Pulmonary artery endothelial cell (primary cell): Measurements from ENCODE around the gene IL1R1. TPM values are rescaled to one million over a fixed set of nuclear protein-coding genes. Genes with fewer than 3 reads are reported as not detected.

ENCODE experiments used
- DNase-seq: peaks from one replicate; pipeline ENCODE4 v3.0.0-alpha.2; 2011; ENCODE audit warnings: low read depth, low spot score
- total RNA-seq: library from RNA; depleted of rRNA; stranded (reverse); fragments of >200 nt; gene quantifications from 2 replicates; pipeline ENCODE4 v1.2.3, GENCODE V29; 2014

IL1R1 gene
- total RNA-seq, 1 donor from 2014 or later: 5.5 TPM

- DNase-seq: no peak
These were observed 29.4 kb downstream of the IL1R1 start for GRCh38 chr2:102171946-102172345.

DNA sequence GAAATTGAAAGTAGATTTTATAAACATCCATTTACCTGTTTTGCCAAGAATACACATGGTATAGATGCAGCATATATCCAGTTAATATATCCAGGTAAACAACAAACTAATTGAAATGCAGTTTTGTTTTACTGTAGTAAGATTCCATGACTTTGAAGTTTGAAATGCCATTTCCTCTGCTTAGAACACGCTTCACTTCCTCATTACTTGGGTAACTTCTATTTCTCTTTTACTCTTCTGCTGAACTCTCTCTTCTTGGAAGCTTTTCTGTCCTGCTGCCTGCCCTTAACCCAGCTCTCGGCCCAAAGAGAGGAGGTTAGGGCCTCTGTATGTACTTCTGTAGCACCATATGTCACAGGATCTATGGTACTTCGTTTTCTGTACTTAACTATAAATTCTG, 30.2 kb downstream of the IL1R1 start:
- no peak for DNase-seq

GRCh38 chr2:102176172-102176571, 33.6 kb downstream of the IL1R1 start:
- no peak for DNase-seq

- no peak for DNase-seq
These were observed 35.4 kb downstream of the IL1R1 start for GRCh38 chr2:102177814-102178478.

GRCh38 chr2:102179061-102179460, 36.5 kb downstream of the IL1R1 start:
- DNase-seq: no peak

DNA sequence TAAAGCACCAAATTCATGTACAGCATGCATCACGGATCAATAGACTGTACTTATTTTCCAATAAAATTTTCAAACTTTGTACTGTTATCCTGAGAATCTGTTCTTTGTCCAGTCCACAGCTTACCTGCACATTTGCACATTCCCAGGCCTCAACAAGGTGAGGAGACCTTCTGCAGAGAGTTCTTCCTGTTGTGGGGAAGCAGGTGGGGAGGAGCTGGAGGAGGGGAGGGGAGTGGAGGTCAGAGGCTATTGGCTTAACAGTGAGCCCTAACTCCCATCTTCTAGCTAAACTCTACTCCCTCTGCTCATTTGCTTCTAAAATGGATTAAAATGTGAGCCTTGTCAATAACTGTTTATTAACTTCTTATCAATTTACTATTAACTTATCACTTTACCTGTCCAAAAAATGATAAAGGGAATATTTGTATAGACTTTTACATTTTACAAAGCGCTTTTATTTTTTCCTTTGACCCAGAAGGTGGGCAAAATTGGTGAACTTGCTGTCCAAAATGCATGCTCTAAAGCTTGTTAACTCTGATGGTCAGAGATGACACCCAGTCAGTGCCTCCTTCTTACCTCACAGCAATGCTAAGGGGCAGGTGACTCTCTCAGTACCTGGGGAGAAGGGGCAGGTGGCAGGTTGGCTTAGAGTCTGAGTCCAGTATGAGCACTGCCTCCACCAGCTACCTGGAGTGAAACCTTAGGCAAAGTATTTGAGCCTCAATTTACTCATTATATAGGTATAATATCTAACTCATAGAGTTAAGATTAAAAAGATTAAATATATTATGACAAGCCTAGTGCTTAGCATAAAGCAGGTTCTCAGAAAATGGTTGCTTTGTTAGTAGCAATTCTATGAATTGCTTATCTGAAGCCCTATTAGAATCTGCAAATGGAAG, 37.5 kb downstream of the IL1R1 start:
- no peak for DNase-seq

DNA sequence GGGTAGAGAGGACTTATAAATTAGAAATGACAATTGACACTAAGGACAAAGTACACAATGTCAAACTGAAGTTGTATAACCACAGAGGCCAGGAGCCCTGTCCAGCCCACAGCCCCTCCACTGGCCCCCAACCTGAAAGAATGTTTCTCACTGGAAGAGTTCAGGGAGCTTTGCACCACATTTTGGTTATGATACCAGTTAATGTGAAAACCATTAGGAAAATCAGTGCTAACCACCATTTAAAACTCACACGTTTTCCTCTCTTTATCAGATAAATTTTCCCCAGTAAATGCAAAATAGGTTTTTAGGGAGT, 38.1 kb downstream of the IL1R1 start:
- no peak for DNase-seq

DNA sequence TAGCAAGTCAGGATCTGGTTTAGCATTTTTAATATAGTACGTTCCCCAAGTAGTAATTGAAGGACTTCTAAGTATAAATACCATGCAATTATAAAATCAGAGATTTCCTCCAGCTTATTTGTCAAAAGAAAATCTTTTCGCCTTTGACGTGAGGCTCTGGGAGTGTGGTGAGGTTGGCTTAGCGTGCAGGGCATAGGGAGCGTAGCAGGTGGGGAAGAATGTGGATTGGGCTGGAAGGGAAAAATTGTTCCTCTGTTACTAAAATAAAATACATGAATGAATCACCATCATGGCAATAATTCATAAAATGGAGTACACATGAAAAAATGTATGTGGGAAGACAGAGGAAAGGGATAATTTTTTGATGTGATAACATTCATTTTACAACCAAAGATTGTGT, 38.8 kb downstream of the IL1R1 start:
- no peak for DNase-seq

- DNase-seq: no peak
These were observed 39.5 kb downstream of the IL1R1 start for GRCh38 chr2:102181919-102182635.

DNA sequence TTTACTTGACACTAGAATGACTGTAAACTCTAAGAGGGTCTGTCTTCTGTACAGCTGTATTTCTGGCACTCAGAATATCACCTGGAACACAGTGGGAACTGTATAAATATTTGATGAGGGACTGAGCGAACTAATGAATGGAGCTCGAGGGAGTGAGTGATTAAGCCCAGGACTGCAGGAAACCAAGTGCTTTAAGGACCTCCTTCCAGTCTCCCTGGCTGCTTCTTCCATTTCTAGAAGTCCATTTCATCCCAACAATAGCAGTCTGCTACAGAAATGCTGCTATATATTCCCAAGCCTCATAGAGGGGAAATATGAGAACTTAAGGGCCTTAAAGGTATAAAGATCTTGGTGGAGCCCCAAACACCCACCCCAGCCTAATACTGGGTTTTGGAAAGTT, 41.5 kb downstream of the IL1R1 start:
- DNase-seq: no peak

- DNase-seq: no peak
These were observed 42.0 kb downstream of the IL1R1 start for GRCh38 chr2:102184568-102184967.

GRCh38 chr2:102185347-102185746, 42.8 kb downstream of the IL1R1 start:
- peak; percentile 17 for DNase-seq

- no peak for DNase-seq
These were observed 44.4 kb downstream of the IL1R1 start, which contains the start of gene IL1RL2 for GRCh38 chr2:102186791-102187495. Gene IL1RL2, plus strand, starts transcription at chr2:102187023. Its CDS starts 845 bp downstream, at chr2:102187868.

DNA sequence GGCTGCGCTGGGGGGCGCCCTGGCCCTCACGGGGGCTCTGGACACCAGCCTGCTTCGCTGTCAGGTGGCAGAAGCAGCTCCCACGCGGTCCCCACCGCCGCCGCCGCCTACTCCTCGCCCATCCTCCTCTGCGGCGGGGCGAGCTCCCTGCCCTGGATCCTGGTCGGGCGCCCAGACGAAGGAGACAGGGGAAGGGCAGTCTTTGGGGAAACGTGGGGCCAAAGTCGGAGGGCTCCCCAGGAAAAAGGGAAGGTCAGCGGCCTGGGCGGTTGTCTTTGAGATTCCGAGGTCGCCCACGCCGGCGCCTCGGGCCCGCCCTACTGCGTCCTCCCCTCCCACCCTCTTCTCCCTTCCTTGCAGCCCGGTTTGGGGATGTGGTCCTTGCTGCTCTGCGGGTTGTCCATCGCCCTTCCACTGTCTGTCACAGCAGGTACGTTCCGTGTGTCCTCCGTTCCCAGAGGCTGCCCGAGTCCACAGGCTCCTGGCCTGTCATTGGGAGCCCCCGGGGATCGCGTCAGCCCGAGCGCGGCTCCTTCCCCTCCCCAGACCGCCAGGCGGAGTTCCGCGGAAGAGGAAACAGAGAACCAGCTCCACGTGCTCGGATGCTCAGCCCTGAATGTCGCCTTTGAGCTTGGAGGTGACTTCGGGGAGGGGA, 45.1 kb downstream of the IL1R1 start:
- no peak for DNase-seq

DNA sequence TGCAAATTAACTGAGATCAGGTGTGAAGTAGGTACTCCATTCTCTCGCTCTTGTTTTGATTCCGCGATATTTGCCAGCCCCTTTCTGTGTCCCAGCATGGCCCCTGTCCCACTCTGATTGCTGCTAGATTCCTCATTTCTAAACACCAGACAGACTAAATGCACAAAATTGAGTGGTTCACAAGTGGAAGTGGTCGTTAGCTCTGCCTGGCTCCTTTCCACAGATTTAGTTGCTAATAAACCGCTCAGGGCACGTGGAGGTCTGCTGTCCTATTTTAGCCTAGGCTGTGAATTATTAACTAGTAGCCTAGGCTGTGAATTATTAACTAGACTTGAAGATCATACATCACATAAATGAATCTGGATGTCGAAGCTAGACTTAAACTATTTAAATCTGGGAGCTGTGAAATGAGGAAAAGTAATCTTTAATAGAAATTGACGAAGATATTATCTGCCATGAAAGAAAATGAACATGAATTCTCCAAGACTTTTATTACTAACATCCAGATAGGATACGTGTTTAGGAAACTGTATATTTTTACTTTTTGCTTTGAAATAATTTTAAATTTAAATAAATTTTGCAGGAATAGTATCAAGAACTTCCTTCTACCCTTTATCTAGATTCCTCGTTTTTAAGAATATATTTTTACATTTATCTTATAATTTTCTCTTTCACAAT, 48.0 kb downstream of the IL1R1 start:
- DNase-seq: no peak

DNA sequence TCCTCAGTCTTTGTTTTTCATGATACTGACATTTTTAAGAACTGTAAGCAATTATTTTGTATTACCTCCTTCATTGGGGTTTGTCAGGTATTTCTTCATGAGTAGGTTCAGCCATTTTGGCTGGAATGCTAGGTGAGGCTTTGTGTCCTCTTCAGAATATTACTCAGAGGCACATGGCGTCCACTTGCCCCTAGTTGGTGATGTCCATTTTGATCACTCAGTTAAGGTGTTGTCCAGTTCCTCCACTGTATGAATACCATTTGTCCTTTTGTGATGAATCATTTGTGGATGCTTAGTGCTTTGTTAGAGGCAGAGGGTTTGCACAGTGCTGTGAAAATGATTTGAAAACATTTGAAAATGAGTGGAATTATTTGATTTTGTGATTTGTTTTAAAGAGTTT, 49.0 kb downstream of the IL1R1 start:
- DNase-seq: no peak

DNA sequence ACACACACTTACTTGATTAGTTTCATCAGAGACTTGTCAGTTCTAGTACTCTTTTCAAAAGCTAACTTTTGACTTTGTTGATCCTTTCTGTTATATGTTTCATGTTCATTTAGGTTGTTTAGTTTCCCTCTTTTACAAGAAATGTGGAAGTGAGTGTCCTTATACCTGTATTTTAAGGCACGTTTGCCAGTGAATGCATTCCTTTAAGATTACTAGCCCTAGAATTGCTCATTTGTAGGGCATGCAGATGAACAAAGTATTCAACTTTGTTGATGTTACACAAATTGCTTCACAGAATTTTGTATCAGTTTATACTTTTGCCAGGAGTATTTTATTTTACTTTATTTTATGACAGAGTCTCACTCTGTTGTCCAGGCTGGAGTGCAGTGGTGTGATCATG, 50.5 kb downstream of the IL1R1 start:
- no peak for DNase-seq

GRCh38 chr2:102194609-102195268, 52.2 kb downstream of the IL1R1 start:
- no peak for DNase-seq

GRCh38 chr2:102197389-102198137, 55.0 kb downstream of the IL1R1 start:
- no peak for DNase-seq
